ENCODE measurements around the gene PARD3. TPM values are rescaled to one million over a fixed set of nuclear protein-coding genes. Genes with fewer than 3 reads are reported as not detected.

Gene PARD3
- total and polyA plus RNA-seq, 2 donors (not counting 3 experiments of a cell fraction or from before 2014, with no cell fraction given), result 7.3 to 24.1 TPM

- intact Hi-C loops (cut with micrococcal nuclease) (no loop called here), dilution Hi-C loops (cut with MboI; ENCODE audit: extremely low pct_ligation_motif_present, low sequenced_read_pairs) (no loop called here)
- H3K9me3 ChIP-seq (replicated peaks; ENCODE audit: control insufficient read depth, insufficient read depth, low read length), result no peaks in the 10 kb centered on the region
- no peaks in the 10 kb centered on the region for H3K9me1 ChIP-seq (replicated peaks; ENCODE audit: control insufficient read depth, extremely low read depth, insufficient read depth, low read length)
- H2AFZ ChIP-seq (ENCODE audit: low read depth, low read length), result no peak overlapping the region
- DNase-seq (ENCODE audit: low read depth, low spot score) (no peak), FAIRE-seq (no peak)
- no peak overlapping the region for H3K9ac ChIP-seq (replicated peaks; ENCODE audit: extremely low read depth, insufficient read depth, low read length)
- no peak overlapping the region for H3K27ac ChIP-seq (ENCODE audit: insufficient read depth, low read depth, low read length)
- BruUV-seq (replicated peaks), result no TSS peak
- POLR2A ChIA-PET, result no interaction called here
- H3K4me3 ChIP-seq (replicated peaks in 1 of 3; ENCODE audit: insufficient read depth in 1 of 3, low read depth in 1 of 3, low read length in 3 of 3), result no peak overlapping the region
- no peaks in the 10 kb centered on the region for H3K27me3 ChIP-seq (ENCODE audit: control insufficient read depth in 2 of 2, insufficient read depth in 2 of 2, low read length in 2 of 2)
- no peak for TF ChIP-seq GATA2 (IDR thresholded peaks at IDR 0.05; ENCODE audit: insufficient read depth, insufficient read length, low read depth, low read length)
- no peak for TF ChIP-seq POLR2A (IDR thresholded peaks at IDR 0.05; ENCODE audit: low read depth, low read length)
- no peak for TF ChIP-seq FOS (IDR thresholded peaks at IDR 0.05; ENCODE audit: borderline replicate concordance, insufficient read depth, low read length)
- no peak for TF ChIP-seq MYC (IDR thresholded peaks at IDR 0.05; ENCODE audit: low read depth, low read length)
- no peak for TF ChIP-seq POLR2AphosphoS5 (IDR thresholded peaks at IDR 0.05; ENCODE audit: insufficient read depth, low read depth, low read length)
- no peak for TF ChIP-seq MAX (IDR thresholded peaks at IDR 0.05; ENCODE audit: insufficient read depth, insufficient read length)
- TF ChIP-seq JUN (IDR thresholded peaks at IDR 0.05; ENCODE audit: borderline replicate concordance, insufficient read depth, insufficient read length, low read depth), result no peak
- H3K36me3 ChIP-seq (ENCODE audit: control insufficient read depth in 2 of 2, extremely low read depth in 1 of 2, insufficient read depth in 2 of 2, low read length in 2 of 2), result no peaks in the 10 kb centered on the region
- CTCF ChIA-PET, result interaction anchor here (0.6 to 1.1 kb wide), 2 partner anchors 8 to 34 kb away, joined by 3 to 4 read pairs; no protein-coding TSS in a partner anchor
- no peaks in the 10 kb centered on the region for H4K20me1 ChIP-seq (replicated peaks; ENCODE audit: control insufficient read depth, extremely low read depth, insufficient read depth, low read length)
- peaks cover 8% of the 10 kb centered on the region for H3K79me2 ChIP-seq (ENCODE audit: control insufficient read depth, insufficient read depth, low read length)
- H3K4me1 ChIP-seq (ENCODE audit: control insufficient read depth, extremely low read depth, insufficient read depth, low read length), result peaks cover 20% of the 10 kb centered on the region
- no peak overlapping the region for H3K4me2 ChIP-seq (ENCODE audit: insufficient read depth, low read length)
Measured at GRCh38 chr10:34715511-34716187, 99.4 kb downstream of the PARD3 start.

- no peaks in the 10 kb centered on the region for H4K20me1 ChIP-seq (replicated peaks; ENCODE audit: control insufficient read depth, extremely low read depth, insufficient read depth, low read length)
- CTCF ChIA-PET, result interaction anchor here (0.8 to 1.3 kb wide), 4 partner anchors 10 to 313 kb away, joined by 3 to 4 read pairs (median 4); no protein-coding TSS in a partner anchor
- no peak overlapping the region for H3K4me3 ChIP-seq (replicated peaks in 1 of 3; ENCODE audit: insufficient read depth in 1 of 3, low read depth in 1 of 3, low read length in 3 of 3)
- peaks cover 8% of the 10 kb centered on the region for H3K79me2 ChIP-seq (ENCODE audit: control insufficient read depth, insufficient read depth, low read length)
- H3K9me3 ChIP-seq (replicated peaks; ENCODE audit: control insufficient read depth, insufficient read depth, low read length), result no peaks in the 10 kb centered on the region
- no peak overlapping the region for H3K4me2 ChIP-seq (ENCODE audit: insufficient read depth, low read length)
- no peaks in the 10 kb centered on the region for H3K27me3 ChIP-seq (ENCODE audit: control insufficient read depth in 2 of 2, insufficient read depth in 2 of 2, low read length in 2 of 2)
- BruUV-seq (replicated peaks), result no TSS peak
- DNase-seq (ENCODE audit: low read depth, low spot score) (no peak), FAIRE-seq (peak; percentile 62)
- H3K9me1 ChIP-seq (replicated peaks; ENCODE audit: control insufficient read depth, extremely low read depth, insufficient read depth, low read length), result no peaks in the 10 kb centered on the region
- no peaks in the 10 kb centered on the region for H3K36me3 ChIP-seq (ENCODE audit: control insufficient read depth in 2 of 2, extremely low read depth in 1 of 2, insufficient read depth in 2 of 2, low read length in 2 of 2)
- H3K4me1 ChIP-seq (ENCODE audit: control insufficient read depth, extremely low read depth, insufficient read depth, low read length), result peaks cover 30% of the 10 kb centered on the region
- H3K27ac ChIP-seq (ENCODE audit: insufficient read depth, low read depth, low read length), result no peak overlapping the region
- TF ChIP-seq CTCF (IDR thresholded peaks at IDR 0.05; ENCODE audit: extremely low read depth in 1 of 2, insufficient read depth in 1 of 2, low read depth in 1 of 2, low read length in 2 of 2) (no peak), MAX (IDR thresholded peaks at IDR 0.05; ENCODE audit: insufficient read depth, insufficient read length) (no peak), JUN (IDR thresholded peaks at IDR 0.05; ENCODE audit: borderline replicate concordance, insufficient read depth, insufficient read length, low read depth) (no peak), MYC (IDR thresholded peaks at IDR 0.05; ENCODE audit: low read depth, low read length) (no peak), POLR2AphosphoS5 (IDR thresholded peaks at IDR 0.05; ENCODE audit: insufficient read depth, low read depth, low read length) (no peak), POLR2A (IDR thresholded peaks at IDR 0.05; ENCODE audit: low read depth, low read length) (no peak), FOS (IDR thresholded peaks at IDR 0.05; ENCODE audit: borderline replicate concordance, insufficient read depth, low read length) (no peak), EZH2 (IDR thresholded peaks at IDR 0.05; ENCODE audit: borderline replicate concordance, low read depth, low read length, severe bottlenecking) (no peak), GATA2 (IDR thresholded peaks at IDR 0.05; ENCODE audit: insufficient read depth, insufficient read length, low read depth, low read length) (no peak)
- intact Hi-C loops (cut with micrococcal nuclease), result no loop called here
- no peak overlapping the region for H3K9ac ChIP-seq (replicated peaks; ENCODE audit: extremely low read depth, insufficient read depth, low read length)
- dilution Hi-C loops (cut with MboI; ENCODE audit: extremely low pct_ligation_motif_present, low sequenced_read_pairs), result no loop called here
- no peak overlapping the region for H2AFZ ChIP-seq (ENCODE audit: low read depth, low read length)
- POLR2A ChIA-PET, result no interaction called here
Measured at GRCh38 chr10:34713875-34714274, 101.2 kb downstream of the PARD3 start.
